ENCODE data around the gene ZNF814.
"Not testable (repeated sequence)": the region's sequence is repeated elsewhere in the genome, so short reads cannot be mapped to it uniquely, and the experiment has no call there.

ZNF814 gene

GRCh38 chr19:57888107-57888559 lies 704 bp downstream of the ZNF814 start:
- Mint-ChIP-seq H3K27me3 (ENCODE audit: low read depth) (no peaks in the 10 kb centered on the region), H3K4me1 (peaks cover 13% of the 10 kb centered on the region), H3K4me3 (peak overlapping the region; percentile 86 to 96 (median 92)), H3K36me3 (ENCODE audit: low read depth) (peaks cover 74% of the 10 kb centered on the region), H3K27ac (peak overlapping the region; percentile 15 to 58 (median 56)), H3K9me3 (peaks cover 57% of the 10 kb centered on the region)
- TF ChIP-seq, protein P1, sequence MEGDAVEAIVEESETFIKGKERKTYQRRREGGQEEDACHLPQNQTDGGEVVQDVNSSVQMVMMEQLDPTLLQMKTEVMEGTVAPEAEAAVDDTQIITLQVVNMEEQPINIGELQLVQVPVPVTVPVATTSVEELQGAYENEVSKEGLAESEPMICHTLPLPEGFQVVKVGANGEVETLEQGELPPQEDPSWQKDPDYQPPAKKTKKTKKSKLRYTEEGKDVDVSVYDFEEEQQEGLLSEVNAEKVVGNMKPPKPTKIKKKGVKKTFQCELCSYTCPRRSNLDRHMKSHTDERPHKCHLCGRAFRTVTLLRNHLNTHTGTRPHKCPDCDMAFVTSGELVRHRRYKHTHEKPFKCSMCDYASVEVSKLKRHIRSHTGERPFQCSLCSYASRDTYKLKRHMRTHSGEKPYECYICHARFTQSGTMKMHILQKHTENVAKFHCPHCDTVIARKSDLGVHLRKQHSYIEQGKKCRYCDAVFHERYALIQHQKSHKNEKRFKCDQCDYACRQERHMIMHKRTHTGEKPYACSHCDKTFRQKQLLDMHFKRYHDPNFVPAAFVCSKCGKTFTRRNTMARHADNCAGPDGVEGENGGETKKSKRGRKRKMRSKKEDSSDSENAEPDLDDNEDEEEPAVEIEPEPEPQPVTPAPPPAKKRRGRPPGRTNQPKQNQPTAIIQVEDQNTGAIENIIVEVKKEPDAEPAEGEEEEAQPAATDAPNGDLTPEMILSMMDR (IDR thresholded peaks at IDR 0.05; ENCODE audit: unreplicated experiment in 3 of 3) = no peak

GRCh38 chr19:57887195-57887941 lies 1.5 kb downstream of the ZNF814 start:
- TF ChIP-seq, protein P1 (IDR thresholded peaks at IDR 0.05; ENCODE audit: unreplicated experiment in 3 of 3) = no peak
- peaks cover 62% of the 10 kb centered on the region for H3K9me3 Mint-ChIP-seq
- H3K4me3 Mint-ChIP-seq = peak overlapping the region; percentile 86 to 96 (median 92)
- peaks cover 13% of the 10 kb centered on the region for H3K4me1 Mint-ChIP-seq
- H3K36me3 Mint-ChIP-seq (ENCODE audit: low read depth) = peaks cover 81% of the 10 kb centered on the region
- H3K27me3 Mint-ChIP-seq (ENCODE audit: low read depth) = no peaks in the 10 kb centered on the region
- peak overlapping the region; percentile 38 to 58 (median 56) for H3K27ac Mint-ChIP-seq

- peaks cover 77% of the 10 kb centered on the region for H3K36me3 Mint-ChIP-seq (ENCODE audit: low read depth)
- peaks cover 13% of the 10 kb centered on the region for H3K4me1 Mint-ChIP-seq
- TF ChIP-seq, protein P1 (IDR thresholded peaks at IDR 0.05; ENCODE audit: unreplicated experiment in 3 of 3) = no peak
- H3K27ac Mint-ChIP-seq = no peak overlapping the region
- H3K9me3 Mint-ChIP-seq = peaks cover 59% of the 10 kb centered on the region
- peak overlapping the region in 2 of 3 experiments; percentile 16 to 49 for H3K4me3 Mint-ChIP-seq
- H3K27me3 Mint-ChIP-seq (ENCODE audit: low read depth) = no peaks in the 10 kb centered on the region
These were observed 2.8 kb downstream of the ZNF814 start for GRCh38 chr19:57886046-57886445.

- not testable (repeated sequence) for H3K27ac Mint-ChIP-seq; H3K4me3 Mint-ChIP-seq; H3K4me1 Mint-ChIP-seq; H3K27me3 Mint-ChIP-seq (ENCODE audit: low read depth)
- H3K9me3 Mint-ChIP-seq = peaks cover 84% of the 10 kb centered on the region
- peaks cover 98% of the 10 kb centered on the region for H3K36me3 Mint-ChIP-seq (ENCODE audit: low read depth)
These were observed 14.7 kb downstream of the ZNF814 start for GRCh38 chr19:57873883-57874799.

DNA sequence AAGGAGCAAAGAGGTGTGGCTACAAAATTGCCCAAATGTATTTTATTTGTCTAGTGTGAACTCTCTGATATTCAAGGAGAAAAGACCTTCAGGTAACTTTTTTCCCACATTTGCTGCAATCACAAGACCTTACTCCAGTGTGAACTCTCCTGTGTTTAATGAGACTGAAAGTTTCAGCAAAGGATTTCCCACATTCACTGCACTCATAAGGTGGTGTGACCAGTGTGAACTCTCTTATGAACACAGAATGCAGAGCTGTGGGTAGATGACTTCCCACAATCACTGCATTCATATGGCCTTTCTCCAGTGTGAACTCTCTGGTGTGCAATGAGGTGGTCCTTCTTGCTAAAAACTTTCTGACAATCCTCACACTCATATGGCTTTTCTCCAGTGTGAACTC lies 16.4 kb downstream of the ZNF814 start:
- Mint-ChIP-seq H3K4me1 (no peaks in the 10 kb centered on the region), H3K9me3 (peaks cover 82% of the 10 kb centered on the region), H3K4me3 (no peak overlapping the region), H3K36me3 (ENCODE audit: low read depth) (peaks cover 99% of the 10 kb centered on the region), H3K27ac (no peak overlapping the region), H3K27me3 (ENCODE audit: low read depth) (no peaks in the 10 kb centered on the region)
- TF ChIP-seq, protein P1 (IDR thresholded peaks at IDR 0.05; ENCODE audit: unreplicated experiment in 3 of 3) = no peak

DNA sequence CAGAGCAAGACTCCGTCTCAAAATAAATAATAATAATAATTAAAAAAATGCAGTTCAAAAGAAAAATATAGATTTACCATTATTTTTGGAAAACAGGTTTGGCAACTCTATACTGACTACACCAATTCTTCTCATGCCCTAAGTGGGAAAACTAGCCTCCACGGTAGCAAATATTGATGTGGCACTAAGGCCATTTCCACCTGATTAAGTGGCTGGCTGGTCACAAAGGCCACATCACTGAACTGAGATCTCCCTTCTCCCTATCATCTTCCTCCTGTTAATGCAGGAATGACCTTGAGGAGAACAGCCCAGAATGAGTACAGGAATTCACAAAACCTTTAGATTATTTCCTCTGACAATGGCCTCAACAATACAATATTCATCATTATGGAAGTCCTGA lies 18.6 kb downstream of the ZNF814 start:
- Mint-ChIP-seq H3K36me3 (ENCODE audit: low read depth) (peaks cover 99% of the 10 kb centered on the region), H3K4me1 (no peaks in the 10 kb centered on the region), H3K27ac (no peak overlapping the region), H3K27me3 (ENCODE audit: low read depth) (no peaks in the 10 kb centered on the region), H3K4me3 (no peak overlapping the region), H3K9me3 (peaks cover 74% of the 10 kb centered on the region)
- TF ChIP-seq, protein P1 (IDR thresholded peaks at IDR 0.05; ENCODE audit: unreplicated experiment in 3 of 3) = no peak

DNA sequence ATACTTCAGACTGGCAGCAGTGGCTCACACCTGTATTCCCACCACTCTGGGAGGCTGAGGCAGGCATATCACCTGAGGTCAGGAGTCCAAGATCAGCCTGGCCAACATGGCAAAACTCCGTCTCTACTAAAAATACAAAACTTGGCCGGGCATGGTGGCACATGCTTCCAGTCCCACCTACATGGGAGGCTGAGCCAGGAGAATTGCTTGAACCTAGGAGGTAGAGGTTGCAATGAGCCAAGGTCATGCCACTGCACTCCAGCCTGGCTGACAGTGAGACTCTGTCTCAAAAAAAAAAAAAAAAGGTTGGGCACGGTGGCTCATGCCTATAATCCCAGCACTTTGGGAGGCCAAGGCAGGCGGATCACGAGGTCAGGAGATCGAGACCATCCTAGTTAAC lies 19.2 kb downstream of the ZNF814 start:
- not testable (repeated sequence) for H3K27ac Mint-ChIP-seq; H3K4me3 Mint-ChIP-seq; H3K27me3 Mint-ChIP-seq (ENCODE audit: low read depth); H3K4me1 Mint-ChIP-seq
- H3K36me3 Mint-ChIP-seq (ENCODE audit: low read depth) = peaks cover 99% of the 10 kb centered on the region
- peaks cover 76% of the 10 kb centered on the region for H3K9me3 Mint-ChIP-seq
